A673 (cell line): ENCODE results near the gene DNTT.

Source experiments
- CTCF ChIP-seq: fragments of 300-800, 200-600 bp; sonication (generic); conservative IDR thresholded peaks from 2 replicates; pipeline ENCODE4 v1.5.1; 2017; ENCODE audit warnings: low read depth, mild to moderate bottlenecking, antibody characterized with exemption, low read length, moderate library complexity, mixed read lengths
- EZH2 ChIP-seq: fragments of 200-600 bp; sonication (generic); IDR thresholded peaks from 2 replicates; pipeline ENCODE4 v1.6.1; 2017; ENCODE audit warnings: borderline replicate concordance, low read depth, mild to moderate bottlenecking, mixed read lengths, antibody characterized with exemption, low read length; ENCODE audit not compliant: poor library complexity, severe bottlenecking

- TF ChIP-seq CTCF (no peak), EZH2 (no peak)
These were observed 37.3 kb downstream of the DNTT start for GRCh38 chr10:96341219-96342182.
